NCI-H510A treated with DMSO at 0.1 percent for 48 hours (cell line): ENCODE results near the gene CYP11A1.
"Not testable (repeated sequence)": the region's sequence is repeated elsewhere in the genome, so short reads cannot be mapped to it uniquely, and the experiment has no call there.

Source experiments
- DNase-seq: peaks from one replicate; lab custom pipeline; 2025; lab: John Stamatoyannopoulos, UW

CYP11A1 gene

GRCh38 chr15:74400915-74401757 is 33.7 kb upstream of the CYP11A1 start:
- DNase-seq: no peak

- no peak for DNase-seq
These were observed 32.9 kb upstream of the CYP11A1 start for GRCh38 chr15:74400313-74400860.

GRCh38 chr15:74399511-74400312 is 32.3 kb upstream of the CYP11A1 start:
- no peak for DNase-seq

GRCh38 chr15:74399100-74399499 is 31.7 kb upstream of the CYP11A1 start:
- DNase-seq: no peak

- DNase-seq: no peak
These were observed 30.7 kb upstream of the CYP11A1 start for GRCh38 chr15:74398183-74398582.

- no peak for DNase-seq
These were observed 30.0 kb upstream of the CYP11A1 start for GRCh38 chr15:74397239-74398068.

GRCh38 chr15:74396445-74397238 is 29.2 kb upstream of the CYP11A1 start:
- no peak for DNase-seq

GRCh38 chr15:74396146-74396438 is 28.6 kb upstream of the CYP11A1 start:
- DNase-seq: no peak

GRCh38 chr15:74395319-74396145 is 28.1 kb upstream of the CYP11A1 start:
- no peak for DNase-seq

GRCh38 chr15:74394090-74394846 is 26.8 kb upstream of the CYP11A1 start:
- no peak for DNase-seq

GRCh38 chr15:74393423-74393822 is 26.0 kb upstream of the CYP11A1 start:
- no peak for DNase-seq

GRCh38 chr15:74392902-74393301 is 25.5 kb upstream of the CYP11A1 start:
- no peak for DNase-seq

GRCh38 chr15:74392451-74392830 is 25.0 kb upstream of the CYP11A1 start:
- DNase-seq: no peak

- no peak for DNase-seq
These were observed 24.4 kb upstream of the CYP11A1 start for GRCh38 chr15:74391582-74392450.

GRCh38 chr15:74390647-74391288 is 23.3 kb upstream of the CYP11A1 start:
- no peak for DNase-seq

GRCh38 chr15:74390049-74390646 is 22.7 kb upstream of the CYP11A1 start:
- DNase-seq: not testable (repeated sequence)

GRCh38 chr15:74389241-74390048 is 22.0 kb upstream of the CYP11A1 start:
- DNase-seq: no peak
